NT2/D1 (cell line): ENCODE data around the gene RNASEH1.
"Not testable (repeated sequence)": the region's sequence is repeated elsewhere in the genome, so short reads cannot be mapped to it uniquely, and the experiment has no call there.

ENCODE experiments used
- DNase-seq: peaks from one replicate; pipeline ENCODE4 v3.0.0-alpha.2; 2011; ENCODE audit warnings: low read depth, low spot score
- H3K27me3 ChIP-seq: 2 replicates; pipeline ENCODE4 v1.6.0; 2011; ENCODE audit warnings: mild to moderate bottlenecking; ENCODE audit not compliant: insufficient read length, insufficient read depth
- H3K36me3 ChIP-seq: 2 replicates; pipeline ENCODE4 v1.6.1; 2011; ENCODE audit warnings: mild to moderate bottlenecking, low read length, mixed read lengths; ENCODE audit not compliant: insufficient read depth, insufficient read length
- H3K4me1 ChIP-seq: 2 replicates; pipeline ENCODE4 v1.5.1; 2011; ENCODE audit not compliant: insufficient read depth, insufficient read length
- H3K4me3 ChIP-seq: 2 replicates; pipeline ENCODE4 v1.5.1; 2011; ENCODE audit warnings: low read depth; ENCODE audit not compliant: insufficient read length
- H3K9ac ChIP-seq: 2 replicates; pipeline ENCODE4 v1.6.0; 2011; ENCODE audit warnings: low read depth; ENCODE audit not compliant: insufficient read length
- H3K9me3 ChIP-seq: 2 replicates; pipeline ENCODE4 v1.5.1; 2011; ENCODE audit warnings: mild to moderate bottlenecking, low read length; ENCODE audit not compliant: insufficient read depth
- SUZ12 ChIP-seq: IDR thresholded peaks from 2 replicates; pipeline ENCODE4 v1.6.1; 2011; ENCODE audit not compliant: insufficient read length, insufficient read depth; ENCODE audit errors: extremely low read depth
- YY1 ChIP-seq: IDR thresholded peaks from 2 replicates; pipeline ENCODE4 v1.6.1; 2011; ENCODE audit not compliant: insufficient read length, insufficient read depth
- ZNF274 ChIP-seq: IDR thresholded peaks from 2 replicates; pipeline ENCODE4 v1.6.1; 2011; ENCODE audit warnings: mild to moderate bottlenecking, low read depth, low read length

The RNASEH1 gene

GRCh38 chr2:3505771-3506170 is 52.4 kb downstream of the RNASEH1 start:
- peaks cover 17% of the 10 kb centered on the region for H3K36me3 ChIP-seq
- DNase-seq = no peak
- TF ChIP-seq ZNF274 (no peak), SUZ12 (no peak), YY1 (no peak)
- H3K27me3 ChIP-seq = no peaks in the 10 kb centered on the region
- no peaks in the 10 kb centered on the region for H3K4me1 ChIP-seq
- no peak overlapping the region for H3K9ac ChIP-seq
- H3K9me3 ChIP-seq = no peaks in the 10 kb centered on the region
- H3K4me3 ChIP-seq = no peak overlapping the region

GRCh38 chr2:3504741-3505140 is 53.4 kb downstream of the RNASEH1 start:
- Histone ChIP-seq H3K9me3 (no peaks in the 10 kb centered on the region), H3K4me3 (no peak overlapping the region), H3K9ac (no peak overlapping the region), H3K36me3 (peaks cover 23% of the 10 kb centered on the region), H3K27me3 (no peaks in the 10 kb centered on the region), H3K4me1 (no peaks in the 10 kb centered on the region)
- TF ChIP-seq SUZ12 (no peak), YY1 (no peak), ZNF274 (no peak)
- no peak for DNase-seq

- H3K27me3 ChIP-seq = no peaks in the 10 kb centered on the region
- peaks cover 34% of the 10 kb centered on the region for H3K36me3 ChIP-seq
- no peak overlapping the region for H3K4me3 ChIP-seq
- H3K9ac ChIP-seq = no peak overlapping the region
- TF ChIP-seq YY1 = no peak
- no peak for TF ChIP-seq ZNF274
- TF ChIP-seq SUZ12 = no peak
- H3K4me1 ChIP-seq = no peaks in the 10 kb centered on the region
- DNase-seq = no peak
- H3K9me3 ChIP-seq = no peaks in the 10 kb centered on the region
Measured at GRCh38 chr2:3503483-3503882, 54.6 kb downstream of the RNASEH1 start.

- Histone ChIP-seq H3K36me3 (peaks cover 38% of the 10 kb centered on the region), H3K9me3 (no peaks in the 10 kb centered on the region), H3K4me3 (no peak overlapping the region), H3K9ac (no peak overlapping the region), H3K4me1 (no peaks in the 10 kb centered on the region), H3K27me3 (no peaks in the 10 kb centered on the region)
- TF ChIP-seq YY1 (no peak), SUZ12 (no peak), ZNF274 (no peak)
- no peak for DNase-seq
Measured at GRCh38 chr2:3503046-3503445, 55.1 kb downstream of the RNASEH1 start.

- H3K9ac ChIP-seq = no peak overlapping the region
- no peaks in the 10 kb centered on the region for H3K4me1 ChIP-seq
- TF ChIP-seq ZNF274 (no peak), YY1 (no peak), SUZ12 (no peak)
- peaks cover 49% of the 10 kb centered on the region for H3K36me3 ChIP-seq
- DNase-seq = no peak
- no peak overlapping the region for H3K4me3 ChIP-seq
- H3K27me3 ChIP-seq = no peaks in the 10 kb centered on the region
- no peaks in the 10 kb centered on the region for H3K9me3 ChIP-seq
Measured at GRCh38 chr2:3500326-3500899, 57.7 kb downstream of the RNASEH1 start.

- H3K9me3 ChIP-seq = no peaks in the 10 kb centered on the region
- TF ChIP-seq SUZ12 = no peak
- TF ChIP-seq ZNF274 = no peak
- no peak for TF ChIP-seq YY1
- no peak for DNase-seq
- no peaks in the 10 kb centered on the region for H3K27me3 ChIP-seq
- H3K36me3 ChIP-seq = peaks cover 44% of the 10 kb centered on the region
- H3K4me3 ChIP-seq = no peak overlapping the region
- H3K4me1 ChIP-seq = no peaks in the 10 kb centered on the region
- no peak overlapping the region for H3K9ac ChIP-seq
Measured at GRCh38 chr2:3498783-3499394, 59.2 kb downstream of the RNASEH1 start.

- not testable (repeated sequence) for H3K4me1 ChIP-seq, H3K4me3 ChIP-seq, H3K9me3 ChIP-seq, H3K9ac ChIP-seq, DNase-seq, H3K27me3 ChIP-seq
- peaks cover 39% of the 10 kb centered on the region for H3K36me3 ChIP-seq
Measured at GRCh38 chr2:3496708-3497080, 61.4 kb downstream of the RNASEH1 start.
